ENCODE results near the gene PRPF40A. TPM values are rescaled to one million over a fixed set of nuclear protein-coding genes. Genes with fewer than 3 reads are reported as not detected.

The PRPF40A gene
- total RNA-seq, 2 donors from 2014 or later, result 93.7 to 175 TPM

GRCh38 chr2:152609154-152609553 is 108.1 kb downstream of the PRPF40A start:
- no peaks in the 10 kb centered on the region for H3K9me3 Mint-ChIP-seq
- no peak for ATAC-seq (replicated peaks)
- no peak overlapping the region for H3K4me3 Mint-ChIP-seq
- no peaks in the 10 kb centered on the region for H3K27me3 Mint-ChIP-seq
- no peak overlapping the region for H3K27ac Mint-ChIP-seq
- no peaks in the 10 kb centered on the region for H3K36me3 Mint-ChIP-seq (ENCODE audit: low read depth)
- H3K4me1 Mint-ChIP-seq, result no peaks in the 10 kb centered on the region

GRCh38 chr2:152607793-152608300 is 109.4 kb downstream of the PRPF40A start:
- Mint-ChIP-seq H3K4me3 (no peak overlapping the region), H3K9me3 (no peaks in the 10 kb centered on the region), H3K27me3 (no peaks in the 10 kb centered on the region), H3K27ac (no peak overlapping the region), H3K4me1 (no peaks in the 10 kb centered on the region), H3K36me3 (ENCODE audit: low read depth) (no peaks in the 10 kb centered on the region)
- no peak for ATAC-seq (replicated peaks)

- H3K27ac Mint-ChIP-seq, result no peak overlapping the region
- H3K36me3 Mint-ChIP-seq (ENCODE audit: low read depth), result no peaks in the 10 kb centered on the region
- no peaks in the 10 kb centered on the region for H3K4me1 Mint-ChIP-seq
- no peaks in the 10 kb centered on the region for H3K9me3 Mint-ChIP-seq
- no peak overlapping the region for H3K4me3 Mint-ChIP-seq
- no peaks in the 10 kb centered on the region for H3K27me3 Mint-ChIP-seq
- no peak for ATAC-seq (replicated peaks)
These were observed 110.3 kb downstream of the PRPF40A start for GRCh38 chr2:152606941-152607340.

DNA sequence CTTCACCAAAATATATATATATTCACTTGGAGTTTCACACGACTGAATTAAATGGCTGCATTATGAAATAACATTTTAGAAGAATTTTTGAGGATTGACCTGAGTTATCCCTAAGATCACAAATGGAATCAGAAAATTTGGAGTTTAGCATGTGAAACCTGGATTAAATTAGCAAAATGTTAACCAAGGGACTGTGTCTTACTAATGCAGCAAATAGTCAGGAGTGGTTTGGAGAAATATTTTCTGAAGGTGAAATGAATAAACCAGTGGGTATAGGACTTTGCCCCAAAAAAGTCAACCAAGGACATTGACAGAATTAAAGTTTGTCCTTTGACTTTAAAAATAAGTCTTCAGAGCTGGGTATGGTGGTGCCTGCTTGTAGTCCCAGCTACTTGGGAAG is 111.2 kb downstream of the PRPF40A start:
- no peak for ATAC-seq (replicated peaks)
- no peaks in the 10 kb centered on the region for H3K36me3 Mint-ChIP-seq (ENCODE audit: low read depth)

DNA sequence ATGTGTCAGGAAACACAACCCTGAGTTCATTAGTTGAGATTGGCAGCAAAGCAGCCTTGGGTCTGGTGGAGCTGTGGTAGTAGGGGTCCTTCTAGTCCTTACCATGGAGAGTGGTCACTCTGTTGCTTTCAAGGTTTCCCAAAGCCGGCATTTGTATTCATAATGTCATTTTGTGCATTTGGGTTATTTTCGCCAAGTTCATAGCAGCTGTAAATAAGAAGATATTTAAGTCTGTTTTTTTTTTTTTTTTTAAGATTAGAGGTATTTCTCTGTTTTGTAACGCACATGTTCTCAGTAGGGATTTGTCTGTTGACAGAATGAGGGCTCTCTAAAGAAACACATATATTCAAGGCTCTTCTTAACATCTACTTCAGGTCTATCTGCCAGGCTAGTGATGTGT is 114.1 kb downstream of the PRPF40A start:
- no peak for ATAC-seq (replicated peaks)
- Mint-ChIP-seq H3K27me3 (no peaks in the 10 kb centered on the region), H3K4me3 (no peak overlapping the region), H3K27ac (no peak overlapping the region), H3K36me3 (ENCODE audit: low read depth) (no peaks in the 10 kb centered on the region), H3K4me1 (no peaks in the 10 kb centered on the region), H3K9me3 (no peaks in the 10 kb centered on the region)

More for the DNA sequence above, 111.2 kb downstream of the PRPF40A start:
- no peaks in the 10 kb centered on the region for H3K27me3 Mint-ChIP-seq
- H3K27ac Mint-ChIP-seq, result no peak overlapping the region
- H3K4me1 Mint-ChIP-seq, result no peaks in the 10 kb centered on the region
- H3K4me3 Mint-ChIP-seq, result no peak overlapping the region
- H3K9me3 Mint-ChIP-seq, result no peaks in the 10 kb centered on the region

DNA sequence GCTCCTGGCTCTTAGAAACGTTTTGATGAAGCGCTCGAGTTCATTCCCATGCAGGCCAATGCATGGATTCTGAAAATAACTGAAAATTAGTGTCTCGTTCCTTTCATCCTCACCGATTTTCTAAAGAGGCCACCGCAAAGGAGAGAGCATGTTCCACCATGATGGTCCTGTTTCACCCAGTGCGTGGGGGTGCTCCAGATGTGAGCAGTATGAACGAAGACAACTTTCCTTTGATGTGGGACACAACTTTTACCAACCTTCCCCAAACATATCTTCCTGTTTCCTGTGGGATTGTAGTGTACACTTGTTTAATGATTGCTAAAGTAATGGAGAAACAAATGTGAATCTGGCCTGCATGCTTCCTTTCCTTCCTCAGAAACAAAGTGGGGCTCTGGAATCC is 114.5 kb downstream of the PRPF40A start:
- Mint-ChIP-seq H3K9me3 (no peaks in the 10 kb centered on the region), H3K27me3 (no peaks in the 10 kb centered on the region), H3K4me3 (no peak overlapping the region), H3K27ac (no peak overlapping the region), H3K36me3 (ENCODE audit: low read depth) (no peaks in the 10 kb centered on the region), H3K4me1 (no peaks in the 10 kb centered on the region)
- no peak for ATAC-seq (replicated peaks)

Other genes starting within 250 kb of the PRPF40A start
- gene ARL6IP6, start 1.2 kb upstream of the PRPF40A start, total RNA-seq, result 10 to 100 TPM; 18.9 to 37.4 TPM

Measured in activated T-helper 17 cell treated with anti-CD3 and anti-CD28 coated beads, Interleukin-2, amount 50 U/mL, for 72 hours (primary cell).